ENCODE measurements around the gene IL17C. TPM values are rescaled to one million over a fixed set of nuclear protein-coding genes. Genes with fewer than 3 reads are reported as not detected.
A peak's percentile ranks its signal among the peaks of the same experiment; 100 is the strongest.

Gene IL17C
- total RNA-seq, 1 experiment from 2014 or later = 0.31 TPM

DNA sequence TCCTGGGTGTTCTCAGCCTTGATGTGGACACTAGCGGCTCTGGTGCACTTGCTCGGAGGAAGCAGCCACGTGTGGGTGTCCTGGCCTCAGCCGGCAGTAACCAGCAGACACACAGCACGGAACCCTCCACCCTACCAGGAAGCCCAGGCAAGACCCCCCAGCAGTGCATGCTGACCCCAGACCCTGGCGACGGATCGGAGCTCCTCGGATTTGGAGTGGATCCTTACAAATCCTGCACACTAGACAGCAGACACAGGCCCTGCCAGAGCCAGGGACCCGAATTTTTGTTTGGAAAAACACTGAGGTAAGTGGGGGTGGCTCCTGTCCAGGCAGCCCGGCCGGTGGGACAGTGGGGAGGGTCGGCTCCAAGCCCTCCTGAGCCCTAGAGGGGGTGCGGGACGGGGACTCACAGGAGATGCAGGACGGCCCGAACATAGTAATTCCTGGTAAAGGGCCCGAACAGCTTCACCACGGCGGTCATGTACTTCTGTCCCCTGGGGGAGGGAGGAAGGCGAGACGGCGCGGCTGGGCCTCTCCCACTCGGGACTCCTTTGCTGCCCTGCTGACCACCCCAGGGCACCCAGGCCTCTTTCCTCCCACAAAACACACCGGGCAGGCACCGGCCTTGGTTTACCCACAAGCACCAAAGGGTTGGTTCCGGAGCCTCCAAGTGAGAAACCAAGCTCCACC, 8.1 kb downstream of the IL17C start:
- no peak for TF ChIP-seq CTCF (conservative IDR thresholded peaks at IDR 0.05)
- Histone ChIP-seq H3K79me1 (ENCODE audit: insufficient read depth, low read depth, low read length, poor library complexity, severe bottlenecking) (peaks cover 3% of the 10 kb centered on the region), H3K79me2 (ENCODE audit: insufficient read depth, low read length) (no peaks in the 10 kb centered on the region), H3K56ac (ENCODE audit: insufficient read length, low read depth, low read length) (no peak overlapping the region), H4K20me1 (ENCODE audit: control insufficient read depth, insufficient read depth, insufficient read length) (no peaks in the 10 kb centered on the region), H4K8ac (replicated peaks; ENCODE audit: insufficient read length, low read depth, low read length) (no peak overlapping the region), H2BK12ac (ENCODE audit: insufficient read length, low read depth, low read length) (no peak overlapping the region), H3K23me2 (ENCODE audit: insufficient read length, low read depth, low read length, poor library complexity, severe bottlenecking) (peaks cover 16% of the 10 kb centered on the region), H3K4ac (ENCODE audit: low read depth, low read length) (no peak overlapping the region), H3K4me2 (ENCODE audit: insufficient read depth, insufficient read length, low read length) (no peak overlapping the region), H2AK5ac (ENCODE audit: insufficient read length, low read length) (no peak overlapping the region), H3K23ac (ENCODE audit: insufficient read length, low read depth, low read length) (no peak overlapping the region), H3K27me3 (ENCODE audit: insufficient read depth, low read length) (no peaks in the 10 kb centered on the region), H3K4me1 (ENCODE audit: insufficient read depth, low read length) (no peaks in the 10 kb centered on the region; the same call in 1 of the 2 replicates), H4K91ac (ENCODE audit: insufficient read length, low read depth, low read length) (no peak overlapping the region), H3K27ac (ENCODE audit: insufficient read length, low read depth, low read length) (no peak overlapping the region), H3K9ac (ENCODE audit: extremely low read depth, insufficient read length, low read length) (no peak overlapping the region), H2BK15ac (ENCODE audit: low read depth, low read length) (no peak overlapping the region), H2BK120ac (ENCODE audit: low read depth, low read length, poor library complexity, severe bottlenecking) (no peak overlapping the region), H3K9me3 (ENCODE audit: control insufficient read depth, low read depth, low read length) (no peaks in the 10 kb centered on the region), H4K5ac (ENCODE audit: insufficient read length, low read depth, low read length) (no peak overlapping the region), H3K14ac (ENCODE audit: insufficient read depth, low read length) (no peak overlapping the region), H2BK20ac (ENCODE audit: low read depth, low read length, poor library complexity, severe bottlenecking) (no peak overlapping the region), H3K18ac (ENCODE audit: insufficient read length, low read depth, low read length) (no peak overlapping the region), H2AFZ (ENCODE audit: low read length) (no peak overlapping the region), H3T11ph (ENCODE audit: low read length) (no peak overlapping the region), H2BK5ac (ENCODE audit: insufficient read length, low read length) (no peak overlapping the region)
- Mint-ChIP-seq H3K27me3 (ENCODE audit: low read depth) (peaks cover 1% of the 10 kb centered on the region; the same call in 1 of the 2 replicates), H3K4me3 (no peak overlapping the region), H3K9me3 (no peaks in the 10 kb centered on the region; a peak in 1 of 5 replicates), H3K4me1 (peaks cover 8 to 11% of the 10 kb centered on the region in 2 experiments), H3K27ac (peak overlapping the region in 1 of 3 experiments; percentile 52; a peak in 1 of 7 replicates), H3K36me3 (ENCODE audit: insufficient read depth in 1 of 3, low read depth in 3 of 3) (peaks cover 8 to 20% (median 20%) of the 10 kb centered on the region in 3 experiments; a peak in 6 of 7 replicates)
- no peak for DNase-seq
- no CpG with 5 or more reads among the region's 28 CpGs for WGBS (ENCODE audit: extremely low coverage, insufficient read length, low lambda C conversion rate)

Data from H9 (cell line).